Activated CD4-positive, alpha-beta T cell treated with anti-CD3 and anti-CD28 coated beads, Interleukin-10, Interleukin-2, amounts not matched to agents 100 ng/mL and 50 ng/mL, durations not matched to agents 16 hours and 8 hours (primary cell): Measurements from ENCODE around the gene PLCL2.
"Not testable (repeated sequence)": the region's sequence is repeated elsewhere in the genome, so short reads cannot be mapped to it uniquely, and the experiment has no call there.

Experiments
- DNase-seq: peaks from one replicate; pipeline ENCODE4 v3.0.0-alpha.2; 2020

The PLCL2 gene

DNA sequence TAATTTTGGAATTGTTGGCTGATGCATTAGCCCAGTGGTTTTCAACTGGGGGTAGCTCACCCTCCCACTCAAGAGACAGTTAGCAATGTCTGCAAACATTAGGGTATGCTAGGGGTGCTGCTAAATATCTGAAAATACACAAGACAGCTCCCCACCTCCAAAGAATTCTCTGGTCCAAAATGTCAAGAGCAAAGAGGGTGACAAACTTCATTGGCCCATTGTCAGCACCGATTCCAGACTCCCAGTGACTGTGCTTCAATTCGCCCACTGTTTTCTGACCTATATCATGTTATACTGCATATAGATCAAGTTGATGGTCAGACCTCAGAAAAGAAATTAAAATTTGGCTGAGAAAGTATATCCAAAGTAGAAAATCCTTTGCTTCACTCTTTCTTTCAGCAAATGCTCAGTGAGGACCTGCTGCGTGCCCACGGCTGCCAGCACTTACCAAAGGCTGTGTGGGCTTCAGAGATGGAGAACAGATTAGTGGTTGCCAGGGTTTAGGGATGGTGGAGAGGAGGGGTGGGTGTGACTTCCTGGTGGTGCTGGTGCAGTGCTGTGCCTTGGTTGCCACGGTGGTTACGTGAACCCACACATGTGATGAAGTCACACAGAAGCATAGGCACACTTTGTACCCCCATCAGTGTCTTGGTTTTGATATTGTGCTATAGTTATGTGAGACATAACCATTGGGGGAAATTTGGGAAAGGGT, 204.0 kb downstream of the PLCL2 start:
- DNase-seq = peak; percentile 39

DNA sequence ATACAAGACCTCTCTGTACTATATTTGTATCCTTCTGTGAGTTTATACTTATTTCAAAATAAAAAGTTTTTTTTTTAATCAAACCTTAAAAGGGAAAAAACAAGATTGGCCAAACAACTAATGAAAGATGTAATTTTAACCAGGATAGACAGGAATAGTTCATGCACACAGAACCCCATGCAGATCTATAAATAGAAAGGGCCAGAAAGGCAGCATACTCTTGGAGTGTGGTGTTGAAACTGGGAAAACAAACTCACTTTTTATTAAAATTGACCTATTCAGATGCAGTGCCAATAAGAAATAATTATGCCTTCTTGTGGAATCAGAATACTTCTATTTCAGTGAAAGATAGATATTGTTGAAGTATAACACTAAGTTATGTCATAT, 204.6 kb downstream of the PLCL2 start:
- DNase-seq = no peak

DNA sequence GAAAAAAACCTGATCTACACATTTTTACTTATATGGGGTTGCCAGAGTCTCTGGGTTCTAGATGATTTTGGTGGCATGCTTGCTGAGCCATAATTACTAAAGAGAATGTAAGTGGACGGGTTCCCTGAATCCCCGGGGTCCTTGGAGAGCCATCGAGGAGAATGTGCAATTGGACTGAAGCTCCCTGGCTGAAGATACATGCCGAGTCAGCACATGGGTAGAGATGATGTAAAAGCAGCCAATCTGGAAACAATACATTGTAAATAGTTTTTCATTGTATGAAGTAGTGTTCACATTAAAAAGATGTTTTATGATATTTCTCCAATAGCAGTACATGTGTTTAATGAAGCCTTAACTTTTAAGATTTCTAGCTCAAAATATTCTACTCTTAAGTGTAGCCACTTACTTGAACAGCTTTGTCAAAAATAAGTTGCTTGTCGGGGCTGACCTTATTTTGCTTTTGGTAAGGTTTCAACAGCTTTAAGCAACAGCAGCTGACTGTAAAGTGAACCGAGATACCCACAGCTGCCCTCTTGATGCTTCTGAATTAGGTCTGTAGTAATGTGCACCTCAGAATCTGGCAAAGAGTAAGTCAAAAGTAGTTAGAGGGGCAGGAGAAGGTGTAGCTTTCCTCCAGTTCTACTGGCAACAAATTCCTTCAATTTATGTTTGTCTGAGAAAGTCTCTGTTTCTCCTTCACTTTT, 205.7 kb downstream of the PLCL2 start:
- no peak for DNase-seq

DNA sequence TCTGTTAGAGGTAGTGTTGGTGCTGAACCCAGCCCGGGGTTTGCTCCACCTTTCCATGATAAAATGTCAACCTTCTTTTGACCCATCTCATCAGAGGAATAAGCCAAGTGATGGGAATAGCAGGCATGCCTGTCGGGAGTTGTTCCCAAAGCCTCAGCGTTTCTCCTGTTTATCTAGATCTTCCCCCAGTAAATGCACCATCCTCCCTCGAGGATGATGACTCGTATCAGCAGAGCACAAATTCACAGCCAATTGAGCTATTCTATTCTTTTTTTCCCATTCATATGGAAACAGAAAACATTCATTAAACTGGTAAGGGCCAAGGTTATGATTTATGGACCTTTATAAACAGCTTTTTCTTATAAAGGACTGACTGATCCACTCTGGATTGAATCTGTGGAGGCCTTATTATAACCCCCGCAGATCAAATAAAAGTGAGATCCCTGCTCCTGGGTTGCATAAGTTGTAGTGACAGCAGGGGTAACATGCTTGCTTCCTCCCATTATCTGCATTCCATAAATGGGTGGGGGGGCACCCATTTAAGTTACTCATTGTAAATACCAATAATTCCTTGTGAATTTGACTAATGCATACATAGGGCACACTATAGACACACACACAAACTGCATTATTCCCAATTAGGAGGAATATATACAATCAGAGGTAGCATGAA, 207.3 kb downstream of the PLCL2 start:
- DNase-seq = no peak

DNA sequence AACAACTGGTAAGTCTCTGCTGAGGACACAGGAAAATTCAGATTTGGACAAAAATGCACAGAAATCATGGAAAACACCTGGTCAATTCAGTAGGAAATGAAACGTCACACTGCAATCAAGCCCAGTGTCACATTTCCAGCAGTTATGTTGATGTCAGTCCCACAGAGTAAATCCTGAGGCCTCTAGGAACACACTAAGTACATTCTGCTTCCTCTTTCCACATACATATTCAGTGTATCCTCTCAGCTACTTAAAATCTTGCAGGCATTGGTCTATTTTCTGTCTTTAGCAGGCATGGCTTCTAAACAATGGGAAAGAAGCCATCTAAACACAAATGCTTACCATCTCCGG, 207.8 kb downstream of the PLCL2 start:
- DNase-seq = no peak

DNA sequence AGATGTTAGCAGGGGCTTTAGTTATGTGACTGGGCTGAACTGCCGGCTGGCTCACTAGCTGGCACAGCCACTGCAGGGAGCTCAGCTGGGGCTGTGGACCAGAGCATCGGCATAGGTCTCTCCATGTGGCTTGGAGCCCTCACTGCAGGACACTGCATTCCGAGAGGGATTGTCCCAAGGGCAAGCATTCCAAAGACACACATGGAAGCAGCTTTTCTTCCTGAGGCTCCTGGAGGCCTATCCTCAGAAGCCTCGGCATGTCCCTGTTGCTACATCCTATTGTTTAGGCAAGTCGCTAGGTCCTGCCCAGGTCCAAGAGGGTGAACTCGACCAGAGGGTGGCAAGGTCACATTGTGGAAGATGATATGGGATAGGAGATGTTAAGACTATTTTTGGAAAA, 209.8 kb downstream of the PLCL2 start:
- no peak for DNase-seq

DNA sequence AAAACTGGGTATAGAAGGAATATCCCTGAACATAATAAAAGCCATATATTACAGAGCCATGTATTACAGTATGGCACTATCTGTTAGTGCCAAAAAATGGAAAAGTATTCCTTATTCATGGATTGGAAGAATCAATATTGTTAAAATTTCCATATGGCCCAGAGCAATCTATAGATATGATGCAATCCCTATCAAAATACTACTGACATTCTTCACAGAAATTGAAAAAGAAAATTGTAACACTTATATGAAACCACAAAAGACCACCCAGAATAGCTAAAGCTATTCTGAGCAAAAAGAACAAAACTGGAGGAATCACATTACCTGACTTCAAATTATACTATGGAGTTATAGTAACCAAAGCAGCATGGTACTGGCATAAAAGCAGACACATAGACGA, 218.8 kb downstream of the PLCL2 start:
- no peak for DNase-seq

DNA sequence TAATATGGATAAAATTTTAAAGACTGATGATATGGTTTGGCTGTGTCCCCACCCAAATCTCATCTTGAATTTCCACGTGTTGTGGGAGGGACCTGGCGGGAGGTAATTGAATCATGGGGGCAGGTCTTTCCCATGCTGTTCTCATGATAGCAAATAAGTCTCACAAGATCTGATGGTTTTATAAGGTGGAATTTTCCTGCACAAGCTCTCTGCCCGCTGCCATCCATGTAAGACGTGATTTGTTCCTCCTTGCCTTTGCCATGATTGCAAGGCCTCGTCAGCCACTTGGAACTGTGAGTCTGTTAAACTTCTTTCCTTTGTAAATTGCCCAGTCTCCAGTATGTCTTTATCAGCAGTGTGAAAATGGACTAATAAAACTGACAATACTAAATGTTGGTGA, 222.0 kb downstream of the PLCL2 start:
- not testable (repeated sequence) for DNase-seq

DNA sequence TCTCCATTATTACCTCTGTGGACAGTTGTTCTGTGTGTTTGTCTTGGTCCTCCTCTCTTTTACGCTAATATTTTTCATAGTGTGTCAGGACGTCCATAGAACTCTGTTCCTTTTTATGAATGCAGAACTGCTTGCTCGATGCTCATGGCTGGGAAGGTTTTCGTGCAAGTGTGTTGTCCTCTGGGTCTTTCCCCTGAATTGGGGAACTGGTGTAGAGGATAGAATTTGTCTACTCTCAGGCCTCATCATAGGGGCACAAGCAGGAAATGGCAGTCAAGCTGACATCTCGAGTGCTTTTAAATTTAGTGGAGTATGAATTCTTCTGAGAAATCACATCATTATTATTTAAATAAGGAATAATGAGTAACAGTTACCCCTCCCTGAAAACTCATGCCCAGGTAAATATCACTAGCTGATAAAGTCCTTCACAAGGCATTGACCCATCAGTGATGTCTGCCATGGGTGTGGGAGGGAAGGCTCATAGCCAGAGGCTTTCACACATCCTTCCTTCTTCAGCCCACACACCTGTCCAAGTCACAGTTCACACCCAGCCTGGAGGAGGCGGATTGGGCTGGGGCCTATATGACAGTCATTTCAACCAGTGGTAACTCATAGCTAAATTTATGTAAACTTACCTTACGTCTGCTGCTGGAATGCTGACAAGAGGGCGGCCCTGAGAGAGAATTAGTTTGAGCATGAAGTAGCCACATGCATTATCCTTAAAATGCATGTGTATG, 226.1 kb downstream of the PLCL2 start:
- DNase-seq = no peak

DNA sequence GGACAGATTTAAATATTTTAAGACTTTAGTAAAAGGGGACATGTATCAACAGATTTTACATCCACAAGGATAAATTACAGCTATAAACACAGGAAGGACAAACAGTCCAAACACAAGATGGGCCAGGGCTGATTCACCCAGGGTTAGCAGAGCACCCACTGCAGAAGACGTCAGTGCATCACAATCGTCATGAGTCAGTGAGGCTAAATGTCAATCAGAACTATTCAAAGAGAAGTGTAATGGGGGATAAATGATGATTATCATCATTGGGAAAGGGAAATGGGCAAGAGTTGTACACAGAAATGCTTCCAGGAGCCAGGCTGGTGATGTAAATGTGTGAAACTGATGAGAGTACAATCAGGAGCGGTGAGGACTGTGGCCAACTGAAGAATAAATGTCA, 226.8 kb downstream of the PLCL2 start:
- no peak for DNase-seq

DNA sequence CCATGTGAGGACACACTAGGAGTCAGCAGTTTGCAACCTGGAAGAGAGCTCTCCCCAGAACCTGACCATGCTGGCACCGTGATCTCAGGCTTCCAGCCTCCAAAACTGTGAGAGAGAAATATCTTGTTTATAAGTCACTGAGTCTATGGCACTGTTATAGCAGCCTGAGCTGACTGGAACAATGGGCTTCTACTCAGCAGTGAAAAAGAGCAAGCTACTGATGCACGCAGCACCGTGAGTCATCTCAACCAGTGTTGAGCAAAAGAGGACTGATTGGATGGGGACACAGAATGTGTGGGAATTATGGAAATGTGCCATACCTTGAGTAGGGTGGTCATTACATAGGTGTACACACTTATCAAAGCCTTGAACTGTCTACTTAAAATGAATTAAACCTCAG, 230.4 kb downstream of the PLCL2 start:
- no peak for DNase-seq

DNA sequence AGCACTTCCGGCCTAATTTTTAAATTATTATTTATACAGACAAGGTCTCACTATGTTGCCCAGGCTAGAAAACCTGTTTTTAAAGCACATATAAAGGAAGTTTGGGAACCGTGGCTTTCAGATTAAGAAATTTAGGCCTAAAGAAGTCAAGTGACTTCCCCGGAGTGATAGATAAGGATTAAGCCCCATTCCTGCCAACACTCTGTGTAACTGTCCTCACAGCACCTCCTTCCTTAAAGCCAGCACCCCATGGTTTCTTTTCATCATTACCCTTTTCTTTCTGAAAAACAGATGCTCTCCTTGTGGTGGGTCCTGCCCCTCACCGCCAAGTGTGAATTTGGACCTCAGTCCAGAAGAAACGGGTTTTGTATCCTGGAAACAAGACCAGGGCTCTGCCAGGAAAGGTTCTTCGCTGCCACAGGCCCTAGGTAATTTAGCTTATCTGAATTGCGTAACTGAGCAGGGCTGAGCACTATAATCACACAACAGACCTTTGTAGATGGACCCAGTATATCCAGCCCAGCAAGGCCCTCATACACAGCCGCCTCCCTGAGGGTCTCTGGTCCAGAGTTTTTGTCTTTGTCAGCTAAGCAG, 231.3 kb downstream of the PLCL2 start:
- no peak for DNase-seq

DNA sequence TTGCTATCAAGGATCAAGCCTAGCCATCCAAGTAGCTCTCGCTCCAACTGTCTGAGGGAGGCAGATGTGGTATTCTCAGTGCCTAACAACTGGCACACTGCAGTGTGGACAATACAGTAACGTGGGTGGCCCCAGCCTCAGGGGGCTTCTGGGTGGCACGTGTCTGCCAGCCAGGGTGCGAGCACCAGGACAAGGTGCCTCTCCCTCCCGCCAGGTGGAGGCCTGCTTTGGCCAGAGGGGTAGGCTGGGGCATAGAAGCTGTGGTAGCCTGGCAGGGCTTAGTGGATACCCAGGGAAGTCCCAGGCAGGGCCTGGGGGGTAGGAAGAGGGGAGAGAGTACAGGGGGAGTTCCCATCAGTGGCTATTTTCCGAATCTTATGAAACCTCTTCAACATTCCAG, 234.0 kb downstream of the PLCL2 start:
- DNase-seq = no peak

DNA sequence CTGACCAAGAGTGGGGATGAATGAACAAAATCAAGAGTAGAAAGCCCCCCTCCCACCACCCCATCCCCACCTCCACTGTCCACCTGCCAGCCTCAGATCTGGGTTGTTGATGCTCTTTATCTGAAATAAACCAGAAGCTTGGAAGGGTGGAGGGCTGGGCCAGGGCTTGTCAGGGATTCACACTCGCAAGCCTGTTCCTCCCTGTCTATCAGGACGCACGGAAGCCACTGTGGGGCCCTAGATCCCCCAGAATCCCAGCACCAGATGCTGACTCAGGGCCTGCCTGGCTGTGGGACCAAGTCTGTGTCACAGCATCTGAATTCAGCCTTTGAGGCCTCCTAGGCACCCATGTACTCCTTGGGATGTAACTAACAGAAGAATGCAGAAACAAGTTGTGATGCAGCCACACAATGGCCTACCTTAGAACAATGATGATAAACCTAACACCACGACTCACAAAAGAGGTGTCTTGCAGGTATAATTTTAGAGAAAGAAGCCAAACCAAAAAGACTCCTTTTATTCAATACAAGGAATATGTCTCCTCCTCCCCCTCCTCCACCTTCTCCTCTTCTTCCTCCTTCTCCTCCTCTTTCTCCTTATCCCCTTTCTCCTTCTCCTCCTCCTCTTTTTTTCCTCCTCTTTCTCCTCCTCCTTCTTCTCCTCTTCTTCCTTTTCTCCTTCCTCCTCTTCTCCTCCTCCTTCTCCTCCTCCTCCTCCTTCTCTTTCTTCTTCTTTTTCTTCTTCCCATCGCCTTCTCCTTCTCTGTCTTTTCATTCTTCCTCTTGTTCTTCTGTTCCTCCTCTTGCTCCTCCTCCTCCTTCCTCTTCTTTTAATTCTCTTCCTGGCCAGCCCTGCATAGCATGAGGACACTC, 234.7 kb downstream of the PLCL2 start:
- no peak for DNase-seq

DNA sequence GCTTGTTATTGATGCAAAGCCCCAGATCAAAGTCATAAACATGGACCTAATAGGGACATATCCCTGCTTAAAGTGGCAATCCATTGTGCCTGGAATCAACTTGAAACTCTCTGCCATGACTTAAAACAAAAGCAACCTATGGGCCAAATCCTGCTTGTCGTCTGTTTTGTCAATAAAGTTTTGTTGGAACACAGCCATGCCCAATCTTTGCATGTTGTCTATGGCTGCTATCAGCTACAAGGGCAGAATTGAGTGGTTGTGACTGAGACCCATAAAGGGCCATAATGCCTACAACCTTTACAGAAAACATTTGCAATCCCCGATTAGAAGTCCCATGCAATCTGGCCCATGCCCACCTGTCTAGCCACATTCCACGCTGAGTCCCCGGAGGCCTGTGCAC, 235.4 kb downstream of the PLCL2 start:
- no peak for DNase-seq

DNA sequence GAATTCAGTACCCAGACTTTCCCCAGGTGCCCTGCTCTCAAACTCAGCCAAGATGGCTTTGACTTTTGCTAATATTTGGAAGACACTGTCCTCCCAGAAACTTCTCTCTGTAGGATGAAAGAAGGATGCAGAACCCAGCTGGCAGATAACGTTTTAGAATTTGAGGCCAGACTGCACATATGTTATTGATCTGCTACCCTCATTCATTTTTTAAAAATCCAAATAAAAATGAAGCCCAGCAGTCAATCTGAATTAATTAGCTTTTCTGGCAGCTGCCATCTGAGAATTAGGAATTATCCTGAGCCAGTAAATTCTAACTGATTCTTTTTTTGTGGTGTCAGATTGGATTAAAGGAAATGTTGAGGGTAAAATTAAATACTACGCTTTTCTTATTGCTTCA, 236.6 kb downstream of the PLCL2 start:
- DNase-seq = no peak

DNA sequence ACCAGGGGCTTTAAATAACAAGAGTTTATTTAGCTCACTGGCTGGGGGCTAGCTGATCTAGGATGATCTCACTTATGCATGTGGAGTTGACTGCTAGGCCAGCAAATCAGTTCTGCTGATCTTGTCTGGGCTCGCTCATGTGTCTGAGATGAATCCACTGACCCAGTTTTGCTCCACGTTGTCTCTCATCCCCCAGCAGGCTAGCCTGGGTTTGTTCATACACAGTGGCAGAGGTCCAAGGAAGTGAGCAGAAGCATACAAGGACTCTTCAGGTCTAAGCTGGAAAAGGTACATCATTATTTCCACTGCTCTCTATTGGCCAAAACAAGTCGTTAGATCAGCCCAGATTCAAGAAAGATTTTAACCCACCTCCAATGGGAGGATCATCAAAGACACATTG, 238.0 kb downstream of the PLCL2 start:
- DNase-seq = no peak

DNA sequence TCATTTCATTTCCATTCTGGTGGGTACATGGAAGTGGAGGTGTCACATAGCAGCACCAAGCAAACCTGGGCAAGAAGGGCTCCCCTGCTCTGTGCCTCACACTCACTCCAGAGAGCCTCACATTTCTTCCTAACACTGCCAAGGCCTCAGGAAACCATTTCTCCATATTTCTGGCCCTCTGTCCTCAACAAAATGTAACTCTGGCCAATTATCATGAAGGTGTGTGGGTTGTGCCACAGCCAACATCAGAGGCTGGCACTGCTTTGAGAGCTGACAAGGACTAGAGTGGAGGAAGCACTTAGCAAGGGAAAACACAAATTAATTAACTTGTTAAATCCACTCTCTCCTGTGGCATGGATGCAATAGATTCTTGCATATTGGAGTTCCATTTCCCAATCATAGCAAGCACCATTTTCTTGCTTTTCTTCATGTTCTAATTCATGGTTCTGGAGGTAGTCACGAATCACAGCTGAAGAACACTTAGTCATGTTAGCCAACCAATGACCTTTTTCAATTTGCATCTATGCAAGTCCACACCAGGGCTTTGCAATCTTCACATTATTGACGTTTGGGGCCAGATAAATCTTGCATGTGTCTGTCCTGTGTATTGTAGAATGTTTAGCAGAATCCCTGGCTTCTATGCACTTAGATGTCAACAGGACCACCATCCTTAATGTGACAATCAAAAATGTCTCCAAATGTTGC, 241.1 kb downstream of the PLCL2 start:
- no peak for DNase-seq

DNA sequence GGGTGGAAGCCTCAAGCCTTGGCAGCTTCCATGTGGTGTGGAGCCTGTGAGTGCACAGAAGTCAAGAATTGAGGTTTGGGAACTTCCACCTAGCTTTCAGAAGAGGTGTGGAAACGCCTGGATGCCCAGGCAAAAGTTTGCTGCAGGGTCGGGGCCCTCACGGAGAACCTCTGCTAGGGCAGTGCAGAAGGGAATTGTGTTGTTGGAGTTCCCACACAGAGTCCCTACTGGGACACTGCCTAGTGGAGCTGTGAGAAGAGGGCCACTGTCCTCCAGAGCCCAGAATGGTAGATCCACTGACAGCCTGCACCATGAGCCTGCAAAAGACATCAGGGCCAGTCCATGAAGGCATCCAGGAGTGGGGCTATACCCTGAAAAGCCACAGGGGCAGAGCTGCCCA, 243.9 kb downstream of the PLCL2 start:
- not testable (repeated sequence) for DNase-seq

DNA sequence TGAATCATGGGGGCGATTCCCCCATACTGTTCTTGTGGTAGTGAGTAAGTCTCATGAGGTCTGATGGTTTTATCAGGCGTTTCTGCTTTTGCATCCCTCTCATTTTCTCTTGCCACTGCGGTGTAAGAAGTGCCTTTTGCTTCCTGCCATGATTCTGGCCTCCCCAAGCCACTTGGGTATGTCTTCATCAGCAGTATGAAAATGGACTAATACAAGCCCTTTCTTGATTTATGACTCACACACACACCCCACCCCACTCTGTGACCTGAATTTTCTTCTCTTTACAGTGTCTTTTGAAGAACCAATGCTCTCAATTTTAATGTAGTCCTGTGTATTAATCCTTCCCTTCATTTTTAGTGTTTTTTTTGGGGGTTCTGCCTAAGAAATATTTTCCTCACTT, 244.8 kb downstream of the PLCL2 start:
- no peak for DNase-seq

DNA sequence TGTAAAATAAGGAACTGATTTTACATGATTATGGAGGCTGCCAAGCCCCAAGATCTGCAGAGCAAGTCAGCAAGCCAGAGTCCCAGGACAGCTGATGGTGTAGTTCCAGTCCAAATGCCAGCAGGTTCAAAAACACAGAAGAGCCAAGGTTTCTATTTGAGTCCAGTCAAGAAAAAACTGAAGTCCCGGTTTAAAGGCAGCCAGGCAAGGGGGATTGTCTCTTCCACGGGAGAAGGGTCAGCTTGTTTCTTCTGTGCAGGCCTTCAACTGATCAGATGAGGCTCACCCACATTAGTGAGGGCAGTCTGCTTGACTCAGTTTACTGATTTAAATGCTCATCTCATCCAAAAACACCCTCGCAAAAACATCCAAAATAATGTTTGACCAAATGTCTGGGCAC, 246.2 kb downstream of the PLCL2 start:
- DNase-seq = no peak
